ENCODE measurements around the gene PPP1R12C.

DNA sequence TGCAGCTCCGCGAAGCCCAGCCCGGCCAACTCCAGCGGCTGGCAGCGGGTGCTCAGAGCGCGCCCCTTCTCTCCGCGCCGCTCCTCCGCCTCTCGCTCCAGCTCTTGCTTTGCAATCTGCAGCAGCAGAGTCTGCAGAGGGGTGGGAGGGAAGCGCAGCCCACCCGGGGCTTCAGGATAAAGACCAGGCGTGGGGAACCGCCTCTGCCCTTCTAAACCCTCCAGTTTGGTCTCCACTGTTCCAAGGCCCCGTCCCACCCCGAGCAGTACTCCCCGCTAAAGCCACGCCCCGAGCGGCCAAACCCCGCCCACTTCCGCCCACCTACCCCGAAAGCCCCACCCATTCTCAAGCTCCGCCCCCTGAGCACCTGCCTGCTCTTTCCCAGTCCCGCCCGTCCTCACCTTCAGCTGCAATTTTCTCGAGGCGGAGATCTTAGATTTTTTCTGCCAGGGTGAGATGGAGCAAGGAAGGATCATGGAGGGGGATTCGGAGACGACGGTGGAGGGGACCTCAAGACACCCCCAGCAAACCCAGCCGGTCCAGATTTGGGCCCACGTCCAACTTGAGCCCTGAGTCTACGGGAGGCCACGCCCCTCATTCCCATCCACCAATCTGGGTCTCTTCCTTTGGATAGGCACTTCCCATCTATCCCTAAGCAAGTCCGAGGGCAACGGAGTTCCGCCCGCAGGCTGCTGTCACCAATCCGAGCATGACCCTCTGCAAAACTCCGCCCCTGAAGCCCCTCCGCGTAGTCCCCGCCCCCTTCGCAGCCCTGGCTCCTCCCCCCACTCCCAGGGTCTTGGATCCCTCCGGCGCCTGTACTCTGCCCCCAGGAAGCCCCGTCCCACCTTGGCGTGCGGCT lies 39.0 kb upstream of the PPP1R12C start:
- TF ChIP-seq POLR2A (IDR thresholded peaks at IDR 0.05; ENCODE audit: low read length) (no peak), GATA1 (IDR thresholded peaks at IDR 0.05; ENCODE audit: low read depth, low read length) (no peak)
